Adrenal gland (tissue), 12 donors: ENCODE data around the gene NUP50. TPM values are rescaled to one million over a fixed set of nuclear protein-coding genes. Genes with fewer than 3 reads are reported as not detected.

Source experiments
- DNase-seq, 7 donors: peaks; one replicate each; pipeline ENCODE4 v3.0.0-alpha.2; 2019 to 2020
- H3K27ac ChIP-seq, 5 donors: fragments of 200-600 bp; sonication (generic) in 4 of 5; 1 replicate in 3 of 5; 2 replicates in 2 of 5; pipeline versions ENCODE4 v1.5.1 to v1.8.0; 2016 to 2020; ENCODE audit warnings: mild to moderate bottlenecking in 1 of 5
- H3K27me3 ChIP-seq: fragments of 200-600 bp; 2 replicates; pipeline ENCODE4 v1.8.0; 2021
- H3K36me3 ChIP-seq, 2 donors: fragments of 200-600 bp; replicated peaks in 1 of 2; 1 replicate in 1 of 2; 2 replicates in 1 of 2; pipeline versions ENCODE4 v1.5.1 to v1.8.0; 2018 to 2022
- H3K4me1 ChIP-seq, 2 donors: fragments of 200-600 bp; replicated peaks in 1 of 2; 1 replicate in 1 of 2; 2 replicates in 1 of 2; pipeline versions ENCODE4 v1.5.1 to v1.8.0; 2018 to 2021
- H3K4me3 ChIP-seq, 4 donors: fragments of 200-600 bp; sonication (generic) in 3 of 4; one replicate each; pipeline ENCODE4 v1.5.1; 2016 to 2018
- H3K9me3 ChIP-seq, 3 donors: fragments of 200-600 bp; sonication (generic) in 1 of 3; replicated peaks in 1 of 3; 1 replicate in 2 of 3; 2 replicates in 1 of 3; pipeline versions ENCODE4 v1.5.1 to v1.8.0; 2016 to 2021
- CTCF ChIP-seq, 6 experiments: fragments of 450-650 bp in 4 of 6; fragments of 200-600 bp in 2 of 6; sonication (generic) in 1 of 6; IDR thresholded peaks; 1 replicate in 5 of 6; 2 replicates in 1 of 6; pipeline versions ENCODE4 v1.5.1 to v1.8.0; 2016 to 2021; ENCODE audit warnings: antibody characterized with exemption in 6 of 6, mild to moderate bottlenecking in 2 of 6, moderate library complexity in 1 of 6
- POLR2A ChIP-seq, 2 donors: fragments of 450-650 bp; IDR thresholded peaks; one replicate each; pipeline ENCODE4 v1.6.1; 2017; ENCODE audit warnings: antibody characterized with exemption in 2 of 2, mild to moderate bottlenecking in 2 of 2, moderate library complexity in 1 of 2
- WGBS, 4 donors: extraction: QIAGEN DNeasy Blood & Tissue Kit in 2 of 4; methylation state at CpG; one replicate each; pipeline versions ENCODE4 v1.1.5 to v1.1.7; 2013 to 2017; 5-methylcytosine and 5-hydroxymethylcytosine counted together
- intact Hi-C, 2 donors: fragments of 100-400 bp; cut with DNase I; formaldehyde crosslinking; loops; one replicate each; pipeline versions ENCODE4 v1.14.1 to v1.15.0; 2022 to 2023
- polyA plus RNA-seq, 3 donors: library from polyadenylated mRNA; stranded (reverse); fragments of 200-250 nt in 2 of 3; fragments of 350-450 nt in 1 of 3; fragmentation: Illumina TruSeq in 1 of 3; extraction: RNeasy Lipid Tissue Mini Kit (QIAGEN cat#74804) in 1 of 3; gene quantifications; one replicate each; pipeline ENCODE4 v1.2.3, GENCODE V29; 2013 to 2014
- total RNA-seq, 9 donors: library from RNA; depleted of rRNA in 4 of 9; stranded (reverse); fragments of >200 nt in 4 of 9; fragments of 120-200 nt in 1 of 9; fragmentation: NEBNext Ultra II Directional in 1 of 9; extraction: Animal tissue kit (Norgen Biotek cat#: 25700) in 1 of 9; gene quantifications; one replicate each; pipeline versions ENCODE4 v1.1.0 to v1.2.4, GENCODE V29; 2013 to 2023
- donor health status: healthy with polysubstance abuse.
- donor health status: Bipolar disorder and iron deficiency.
- donor health status: DM: yes; HTN: yes; CAD: no.
- donor health status: DM: no; HTN: no; CAD: no.
- donor health status: DM: no; HTN: no; CAD: no.
- donor health status: DM: yes; HTN: yes; CAD: no.

NUP50 gene
- total and polyA plus RNA-seq, 12 donors, result 14.9 to 126 (median 64.6) TPM

- DNase-seq, result peak in 1 of 7 donors; percentile 24
- H3K27ac ChIP-seq, result peak overlapping the region; percentile 78 to 92 (median 88)
- intact Hi-C loops, result no loop called here
- peak overlapping the region in 1 of 4 donors; percentile 27 for H3K4me3 ChIP-seq
- WGBS, 4 donors, result 56 to 75% (median 60%) methylated on average over 3 of the region's 3 CpGs
- no peaks in the 10 kb centered on the region for H3K27me3 ChIP-seq
- no peaks in the 10 kb centered on the region for H3K36me3 ChIP-seq
- H3K4me1 ChIP-seq, result peaks cover 33 to 50% of the 10 kb centered on the region in 2 donors
- no peaks in the 10 kb centered on the region for H3K9me3 ChIP-seq
- no peak for TF ChIP-seq CTCF (IDR thresholded peaks at IDR 0.05)
- no peak for TF ChIP-seq POLR2A (IDR thresholded peaks at IDR 0.05)
Measured at GRCh38 chr22:45157907-45158306, 5.8 kb upstream of the NUP50 start.

GRCh38 chr22:45159652-45160462 lies 3.9 kb upstream of the NUP50 start:
- Histone ChIP-seq H3K27ac (peak overlapping the region; percentile 78 to 92 (median 88)), H3K4me1 (peaks cover 34 to 46% of the 10 kb centered on the region in 2 donors), H3K27me3 (no peaks in the 10 kb centered on the region), H3K9me3 (no peaks in the 10 kb centered on the region), H3K4me3 (no peak overlapping the region), H3K36me3 (no peaks in the 10 kb centered on the region)
- DNase-seq, result peak in 3 of 7 donors; percentile 43 to 58 (median 52)
- no peak for TF ChIP-seq POLR2A (IDR thresholded peaks at IDR 0.05)
- TF ChIP-seq CTCF (IDR thresholded peaks at IDR 0.05), result peak in 4 of 6 experiments; percentile 20 to 42 (median 34)
- intact Hi-C loops, result loop anchor here in 1 of 2 donors (10.0 kb wide), 1 partner anchor 85 kb away; the partner anchor contains the start of gene KIAA0930
- WGBS, 4 donors, result 23 to 41% (median 34%) methylated on average over 5 of the region's 5 CpGs

DNA sequence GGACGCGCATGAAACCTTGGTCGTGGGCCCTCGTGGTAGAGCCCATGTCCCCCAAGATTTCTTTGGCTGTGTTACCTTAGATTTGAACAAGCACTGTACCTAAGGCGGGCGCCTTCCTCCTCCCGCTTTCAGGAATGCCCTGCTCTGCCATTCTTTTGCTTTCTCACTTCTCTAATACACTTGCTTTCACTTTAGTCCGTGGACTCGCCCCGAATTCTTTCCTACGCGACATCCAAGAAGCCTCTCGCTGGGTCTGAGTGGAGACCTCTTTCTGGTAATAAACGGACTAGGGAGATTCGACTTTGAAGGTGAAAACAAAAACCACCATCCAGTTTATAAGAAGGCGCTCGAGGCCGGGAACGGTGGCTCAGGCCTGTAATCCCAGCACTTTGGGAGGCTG lies 1.2 kb upstream of the NUP50 start:
- DNase-seq, result no peak
- Histone ChIP-seq H3K9me3 (no peaks in the 10 kb centered on the region), H3K27ac (peak overlapping the region in 4 of 5 donors; percentile 76 to 99 (median 88)), H3K36me3 (no peaks in the 10 kb centered on the region), H3K4me3 (peak overlapping the region in 1 of 4 donors; percentile 98), H3K4me1 (peaks cover 34 to 63% of the 10 kb centered on the region in 2 donors), H3K27me3 (no peaks in the 10 kb centered on the region)
- 81 to 87% (median 84%) methylated on average over 18 to 19 of the region's 19 CpGs for WGBS, 4 donors
- TF ChIP-seq CTCF (IDR thresholded peaks at IDR 0.05), result no peak
- no peak for TF ChIP-seq POLR2A (IDR thresholded peaks at IDR 0.05)
- intact Hi-C loops, result loop anchor here in 1 of 2 donors (10.0 kb wide), 1 partner anchor 82 kb away; the partner anchor contains the start of gene KIAA0930

DNA sequence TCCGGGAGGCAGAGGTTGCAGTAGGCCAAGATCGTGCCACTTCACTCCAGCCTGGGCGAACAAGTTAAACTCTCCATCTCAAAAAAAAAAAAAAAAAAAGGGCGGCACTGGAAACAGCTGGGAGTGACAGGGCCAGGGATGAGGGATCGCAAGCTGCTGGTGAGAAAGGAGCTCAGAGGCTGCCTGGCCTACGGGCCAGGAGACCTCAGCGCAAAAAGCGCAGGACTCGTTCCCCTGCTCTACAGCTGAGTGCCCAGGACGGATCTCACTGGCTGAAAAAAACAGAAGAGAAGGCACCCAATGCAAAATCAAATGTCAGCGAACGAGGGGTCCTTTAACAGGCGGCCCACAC lies 650 bp upstream of the NUP50 start:
- Histone ChIP-seq H3K4me3 (peak overlapping the region; percentile 16 to 98 (median 52)), H3K4me1 (peaks cover 30 to 58% of the 10 kb centered on the region in 2 donors), H3K36me3 (peaks cover 0 to under 1% of the 10 kb centered on the region in 2 donors), H3K27ac (peak overlapping the region; percentile 29 to 99 (median 83)), H3K27me3 (no peaks in the 10 kb centered on the region), H3K9me3 (no peaks in the 10 kb centered on the region)
- peak in 5 of 7 donors; percentile 48 to 61 (median 55) for DNase-seq
- TF ChIP-seq CTCF (IDR thresholded peaks at IDR 0.05) (no peak), POLR2A (IDR thresholded peaks at IDR 0.05) (no peak)
- intact Hi-C loops, result loop anchor here in 1 of 2 donors (10.0 kb wide), 1 partner anchor 82 kb away; the partner anchor contains the start of gene KIAA0930
- WGBS, 4 donors, result 2 to 7% (median 5%) methylated on average over 10 to 13 of the region's 13 CpGs
